GM21786 (cell line): Measurements from ENCODE around the gene CDKL1.
"Not testable (repeated sequence)": the region's sequence is repeated elsewhere in the genome, so short reads cannot be mapped to it uniquely, and the experiment has no call there.

Experiments
- ATAC-seq: cut with Tn5 transposase; IDR thresholded peaks from one replicate; pipeline ENCODE4 v1.9.1; 2021; ENCODE audit not compliant: unreplicated experiment

Gene CDKL1

GRCh38 chr14:50357753-50358395 lies 38.8 kb downstream of the CDKL1 start:
- ATAC-seq: no peak

- no peak for ATAC-seq
Measured at GRCh38 chr14:50357124-50357523, 39.6 kb downstream of the CDKL1 start.

GRCh38 chr14:50356283-50356682 lies 40.4 kb downstream of the CDKL1 start:
- not testable (repeated sequence) for ATAC-seq

- no peak for ATAC-seq
Measured at GRCh38 chr14:50355692-50356091, 41.0 kb downstream of the CDKL1 start.

- no peak for ATAC-seq
Measured at GRCh38 chr14:50354527-50354926, 42.2 kb downstream of the CDKL1 start.

- ATAC-seq: no peak
Measured at GRCh38 chr14:50353126-50353525, 43.6 kb downstream of the CDKL1 start.

- ATAC-seq: no peak
Measured at GRCh38 chr14:50352584-50352983, 44.1 kb downstream of the CDKL1 start.

- no peak for ATAC-seq
Measured at GRCh38 chr14:50350975-50351374, 45.7 kb downstream of the CDKL1 start.

GRCh38 chr14:50348933-50349332 lies 47.7 kb downstream of the CDKL1 start:
- ATAC-seq: no peak

GRCh38 chr14:50347521-50347920 lies 49.2 kb downstream of the CDKL1 start:
- ATAC-seq: no peak

- ATAC-seq: no peak
Measured at GRCh38 chr14:50345846-50346422, 50.7 kb downstream of the CDKL1 start.

GRCh38 chr14:50344876-50345563 lies 51.7 kb downstream of the CDKL1 start:
- ATAC-seq: no peak

GRCh38 chr14:50344116-50344775 lies 52.4 kb downstream of the CDKL1 start:
- peak; percentile 95 for ATAC-seq

GRCh38 chr14:50343434-50343833 lies 53.2 kb downstream of the CDKL1 start:
- ATAC-seq: no peak

- peak; percentile 52 for ATAC-seq
Measured at GRCh38 chr14:50342221-50343078, 54.2 kb downstream of the CDKL1 start.

- ATAC-seq: no peak
Measured at GRCh38 chr14:50340963-50341362, 55.7 kb downstream of the CDKL1 start.

GRCh38 chr14:50340045-50340444 lies 56.6 kb downstream of the CDKL1 start:
- ATAC-seq: no peak

GRCh38 chr14:50339178-50339804 lies 57.4 kb downstream of the CDKL1 start:
- no peak for ATAC-seq

GRCh38 chr14:50338587-50338986 lies 58.1 kb downstream of the CDKL1 start:
- no peak for ATAC-seq
